ENCODE measurements around the gene PLEKHB1.

Gene PLEKHB1

GRCh38 chr11:73622926-73623593, 23.3 kb upstream of the PLEKHB1 start:
- H3K27ac ChIP-seq: no peak overlapping the region
- TF ChIP-seq ZFX (IDR thresholded peaks at IDR 0.05; ENCODE audit: borderline replicate concordance): no peak
- TF ChIP-seq CTCF (IDR thresholded peaks at IDR 0.05): no peak

GRCh38 chr11:73623686-73624085, 22.7 kb upstream of the PLEKHB1 start:
- TF ChIP-seq CTCF (IDR thresholded peaks at IDR 0.05) (no peak), ZFX (IDR thresholded peaks at IDR 0.05; ENCODE audit: borderline replicate concordance) (no peak)
- no peak overlapping the region for H3K27ac ChIP-seq

- TF ChIP-seq CTCF (IDR thresholded peaks at IDR 0.05) (peak; percentile 95), ZFX (IDR thresholded peaks at IDR 0.05; ENCODE audit: borderline replicate concordance) (no peak)
- H3K27ac ChIP-seq: no peak overlapping the region
These were observed 20.6 kb upstream of the PLEKHB1 start for GRCh38 chr11:73625696-73626318.

GRCh38 chr11:73629907-73630306, 16.5 kb upstream of the PLEKHB1 start:
- no peak for TF ChIP-seq CTCF (IDR thresholded peaks at IDR 0.05)
- TF ChIP-seq ZFX (IDR thresholded peaks at IDR 0.05; ENCODE audit: borderline replicate concordance): no peak
- no peak overlapping the region for H3K27ac ChIP-seq

GRCh38 chr11:73632996-73633395, 13.4 kb upstream of the PLEKHB1 start:
- TF ChIP-seq ZFX (IDR thresholded peaks at IDR 0.05; ENCODE audit: borderline replicate concordance) (no peak), CTCF (IDR thresholded peaks at IDR 0.05) (no peak)
- no peak overlapping the region for H3K27ac ChIP-seq

- TF ChIP-seq CTCF (IDR thresholded peaks at IDR 0.05): no peak
- TF ChIP-seq ZFX (IDR thresholded peaks at IDR 0.05; ENCODE audit: borderline replicate concordance): no peak
- H3K27ac ChIP-seq: no peak overlapping the region
These were observed 12.4 kb upstream of the PLEKHB1 start for GRCh38 chr11:73633999-73634398.

GRCh38 chr11:73635721-73636120, 10.7 kb upstream of the PLEKHB1 start:
- no peak for TF ChIP-seq CTCF (IDR thresholded peaks at IDR 0.05)
- no peak for TF ChIP-seq ZFX (IDR thresholded peaks at IDR 0.05; ENCODE audit: borderline replicate concordance)
- H3K27ac ChIP-seq: no peak overlapping the region

Measured in 22Rv1 (cell line).